NCI-H2081 treated with DMSO at 0.1 percent for 48 hours (cell line): ENCODE results near the gene SOS2.

Source experiments
- DNase-seq: peaks from one replicate; lab custom pipeline; 2025; lab: John Stamatoyannopoulos, UW

The SOS2 gene

DNA sequence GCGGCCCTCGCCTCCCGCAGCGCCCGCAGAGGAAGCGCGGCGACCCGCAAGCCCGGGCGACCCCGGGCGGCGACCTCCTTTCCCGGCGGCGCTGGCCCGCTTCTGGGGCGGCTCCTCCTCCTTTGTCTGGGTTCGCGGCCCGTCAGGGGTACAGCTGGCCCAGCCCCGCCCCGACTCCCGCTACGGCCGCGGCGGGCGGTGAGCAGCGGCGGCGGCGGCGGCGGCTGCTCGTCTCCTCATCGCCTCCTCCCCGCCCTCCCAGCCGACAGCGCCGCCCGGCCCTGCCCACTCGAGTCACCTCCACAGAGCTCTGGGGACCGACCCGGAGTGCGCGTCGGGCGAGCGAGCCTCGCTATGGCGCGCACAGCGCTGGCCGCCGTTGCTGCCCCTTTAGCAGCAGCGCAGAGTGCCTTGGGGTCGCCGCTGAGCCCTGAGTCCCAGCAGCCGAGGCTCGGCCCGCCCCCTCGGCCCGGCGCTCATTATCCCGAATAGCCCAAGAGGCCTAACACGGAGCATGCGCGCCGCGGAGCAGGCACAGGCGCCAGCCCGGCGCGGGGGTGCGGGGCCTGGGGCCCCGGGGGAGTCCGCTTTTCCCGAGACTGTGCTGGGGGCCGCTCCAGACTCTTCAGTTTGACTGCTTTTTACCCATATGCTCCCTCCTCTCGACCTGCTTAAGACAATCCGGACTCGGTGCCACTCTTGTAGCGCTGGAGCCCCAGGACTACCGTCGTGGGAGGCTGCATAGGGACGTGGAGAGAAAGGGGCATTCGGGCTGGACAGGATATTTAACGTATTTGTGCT is at the start of gene SOS2:
Gene SOS2 (minus strand): TSS at position 104 of the 801 bp plus-strand sequence. CDS start 295 bp downstream, outside the sequence.
- DNase-seq, result peak; percentile 27

DNA sequence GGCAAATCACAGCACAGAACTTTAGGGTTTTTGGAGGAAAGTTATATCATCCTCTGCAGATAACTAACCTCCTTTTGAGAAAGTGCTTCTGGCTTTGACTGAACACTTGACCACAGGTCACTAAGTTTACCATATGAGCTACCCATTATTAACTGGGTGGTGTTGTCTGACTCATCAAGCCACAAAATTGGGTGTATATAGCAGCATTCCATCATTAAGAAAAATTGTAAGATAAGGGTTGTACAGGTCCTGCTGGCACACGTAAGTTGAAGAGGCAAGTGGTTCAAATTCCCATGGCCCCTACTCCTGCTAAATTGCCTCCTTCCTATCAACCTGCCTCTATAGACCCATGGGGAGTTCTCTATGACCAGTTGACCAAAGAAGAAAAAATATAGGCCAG is 41.1 kb upstream of the SOS2 start:
- no peak for DNase-seq

DNA sequence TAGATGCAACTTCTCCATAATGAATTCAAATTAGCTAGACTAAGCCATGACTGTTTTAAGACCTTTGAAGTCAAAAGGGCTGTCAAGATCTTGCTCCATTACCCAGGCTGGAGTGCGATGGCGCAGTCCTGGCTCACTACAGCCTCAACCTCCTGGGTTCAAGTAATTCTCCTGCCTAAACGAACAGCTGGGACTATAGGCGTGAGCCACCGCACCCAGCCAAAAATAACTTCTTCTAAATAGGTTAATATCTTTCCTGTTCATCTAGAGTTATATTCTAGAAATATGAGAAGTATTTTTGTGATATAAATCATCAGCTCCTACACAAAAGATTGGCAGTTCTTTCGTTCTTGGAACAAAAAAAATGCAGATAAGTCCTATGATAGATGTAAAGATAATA is 39.6 kb upstream of the SOS2 start:
- DNase-seq, result no peak

DNA sequence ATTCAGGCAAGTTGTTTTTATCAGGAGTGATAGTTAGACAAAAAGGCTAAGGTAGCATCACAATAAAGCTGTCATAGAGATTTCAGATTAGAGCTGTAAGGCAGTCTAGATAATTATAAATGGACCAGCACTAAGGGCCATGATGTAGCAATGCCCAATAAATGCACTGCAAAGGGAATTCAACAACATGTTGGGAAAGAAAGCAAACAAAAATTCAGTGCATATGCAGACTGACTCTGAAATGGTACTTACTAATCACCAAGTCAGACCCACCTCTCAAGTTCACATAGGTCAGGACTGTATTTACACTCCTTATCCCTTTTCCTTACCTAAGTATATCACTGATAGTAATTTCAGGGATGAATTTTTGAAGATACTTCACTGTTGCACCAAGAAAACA is 33.7 kb upstream of the SOS2 start:
- DNase-seq, result no peak

DNA sequence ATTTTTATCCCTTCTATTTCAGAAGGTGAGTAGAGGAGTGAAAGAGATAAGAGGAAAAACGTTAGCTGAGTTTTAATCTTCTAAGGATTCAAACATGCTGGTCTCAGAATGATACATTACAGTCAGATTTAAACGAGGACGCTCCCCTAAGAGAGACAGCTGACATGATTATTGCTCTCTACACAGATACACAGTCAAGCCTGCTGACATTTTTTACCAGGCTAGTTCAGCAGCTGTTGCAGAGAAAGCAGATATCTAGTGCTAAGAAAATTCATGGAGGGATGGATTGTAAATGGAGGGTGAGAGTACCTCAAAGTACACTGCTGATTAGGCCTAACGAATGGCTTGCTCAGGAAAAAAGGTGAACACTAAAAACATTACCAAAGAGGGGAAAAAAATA is 31.9 kb upstream of the SOS2 start:
- no peak for DNase-seq

DNA sequence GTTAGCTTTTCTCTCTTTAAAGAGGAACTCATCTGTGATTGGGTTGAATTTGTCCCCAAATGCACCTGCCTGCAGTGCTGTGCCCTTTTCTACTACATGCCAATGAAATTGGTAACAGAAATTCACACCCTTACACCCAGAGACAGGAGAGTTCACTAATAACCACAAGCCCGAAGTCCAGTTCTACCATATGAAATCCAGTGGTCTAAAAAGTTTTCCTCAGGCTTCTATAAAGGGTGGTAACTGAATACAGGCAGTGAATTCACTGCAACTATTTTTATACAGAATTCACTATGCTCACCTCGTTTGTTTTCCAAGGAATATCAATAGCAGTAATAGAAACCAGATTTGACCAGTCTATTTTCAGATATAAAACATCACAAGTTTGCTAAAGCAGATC is 31.5 kb upstream of the SOS2 start:
- no peak for DNase-seq

DNA sequence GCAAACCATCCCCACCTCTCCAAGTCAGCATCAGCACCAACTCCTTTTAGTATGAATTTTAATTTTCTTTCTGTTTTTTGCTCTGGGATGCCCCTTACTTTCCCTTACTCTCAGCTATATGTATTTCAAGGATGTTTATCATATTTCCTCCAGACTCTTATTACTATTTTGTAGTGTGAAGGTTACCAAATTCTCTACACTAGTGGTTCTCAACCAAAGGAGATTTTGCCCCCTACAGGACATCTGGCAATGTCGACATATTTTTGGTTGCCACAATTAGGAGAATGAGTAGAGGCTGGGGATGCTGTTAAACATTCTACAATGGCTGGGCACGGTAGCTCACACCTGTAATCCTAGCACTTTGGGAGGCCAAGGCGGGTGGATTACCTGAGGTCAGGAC is 29.1 kb upstream of the SOS2 start:
- DNase-seq, result no peak

DNA sequence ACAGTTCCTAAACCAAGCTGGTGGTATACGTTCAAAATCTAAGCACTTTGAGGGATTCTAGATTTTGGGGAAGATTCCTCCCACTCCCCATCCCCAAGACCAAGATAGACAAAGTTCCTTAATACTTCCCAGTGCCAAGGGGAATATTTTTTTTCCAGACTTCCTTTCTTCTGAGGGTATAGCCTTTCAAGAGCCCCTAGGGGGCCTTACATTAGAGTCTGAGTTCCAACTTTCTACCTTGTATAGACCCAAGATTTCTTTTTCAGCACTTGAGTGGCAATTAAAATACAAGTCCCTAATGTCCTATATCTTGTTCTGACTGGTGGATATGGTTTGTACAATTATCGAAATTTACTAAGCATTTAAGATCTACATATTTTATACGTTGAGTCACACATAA is 28.7 kb upstream of the SOS2 start:
- no peak for DNase-seq

DNA sequence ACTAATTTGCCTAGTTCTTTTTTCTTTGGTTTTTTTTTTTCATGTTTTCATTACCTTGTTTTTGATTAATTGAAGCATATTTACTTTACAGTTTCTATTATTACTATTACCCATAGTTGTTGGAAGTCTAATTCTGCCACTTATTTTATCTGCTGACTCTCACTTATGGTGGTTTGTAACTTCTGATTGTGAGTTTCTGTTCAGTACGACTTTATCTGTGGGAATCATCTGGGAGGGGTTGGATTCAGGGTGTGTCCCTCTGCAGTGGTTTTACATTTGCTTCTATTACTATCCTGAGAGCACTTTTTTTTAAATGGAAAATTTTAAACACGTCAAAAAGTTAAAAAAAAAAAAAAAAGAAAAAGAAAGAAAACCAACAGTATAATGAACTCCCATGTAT is 26.4 kb upstream of the SOS2 start:
- no peak for DNase-seq

DNA sequence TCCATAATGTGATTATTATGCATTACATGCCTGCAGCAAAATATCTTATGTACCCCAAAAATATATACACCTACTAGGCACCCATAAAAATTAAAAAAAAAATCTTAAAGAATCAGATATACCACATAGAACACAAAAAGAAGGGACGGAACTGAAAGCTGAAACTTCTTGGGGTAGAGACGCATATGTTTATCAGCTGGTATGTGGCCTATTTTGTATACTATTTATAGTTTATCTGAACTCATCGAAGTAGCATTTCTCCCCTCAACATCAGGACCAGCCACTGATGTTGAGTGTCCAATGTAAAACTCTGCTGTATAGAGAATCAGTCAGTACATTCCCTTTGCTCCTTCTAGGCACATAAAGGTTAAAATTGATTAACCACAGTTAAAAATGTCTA is 22.9 kb upstream of the SOS2 start:
- no peak for DNase-seq

DNA sequence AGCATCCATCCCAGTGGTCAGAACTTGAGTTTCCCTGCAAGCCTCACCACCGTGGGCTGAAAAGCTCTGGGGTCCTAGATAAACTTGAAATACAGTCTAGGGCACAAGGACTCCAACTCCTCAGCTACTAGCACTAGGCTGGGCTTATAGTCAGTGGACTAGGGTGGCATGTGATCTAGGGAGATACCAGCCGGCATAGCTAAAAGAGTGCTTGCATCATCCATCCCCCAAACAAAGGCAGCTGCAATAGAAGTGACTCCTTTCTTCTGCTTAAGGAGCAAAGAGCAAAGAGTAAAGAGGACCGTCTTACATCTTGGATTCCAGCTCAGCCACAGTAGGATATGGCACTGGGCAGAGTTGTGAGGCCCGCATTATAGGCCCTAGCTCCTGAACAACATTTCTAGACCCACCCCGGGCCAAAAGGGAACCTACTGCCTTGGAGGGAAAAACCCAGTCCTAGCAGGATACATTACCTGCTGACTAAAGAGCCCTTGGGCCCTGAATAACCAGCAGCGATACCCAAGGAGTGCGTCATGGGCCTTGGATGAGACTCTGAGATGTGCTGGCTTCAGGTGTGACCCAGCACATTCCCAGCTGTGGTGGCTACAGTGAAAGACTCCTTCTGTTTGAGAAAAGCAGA is 17.9 kb upstream of the SOS2 start:
- DNase-seq, result no peak

DNA sequence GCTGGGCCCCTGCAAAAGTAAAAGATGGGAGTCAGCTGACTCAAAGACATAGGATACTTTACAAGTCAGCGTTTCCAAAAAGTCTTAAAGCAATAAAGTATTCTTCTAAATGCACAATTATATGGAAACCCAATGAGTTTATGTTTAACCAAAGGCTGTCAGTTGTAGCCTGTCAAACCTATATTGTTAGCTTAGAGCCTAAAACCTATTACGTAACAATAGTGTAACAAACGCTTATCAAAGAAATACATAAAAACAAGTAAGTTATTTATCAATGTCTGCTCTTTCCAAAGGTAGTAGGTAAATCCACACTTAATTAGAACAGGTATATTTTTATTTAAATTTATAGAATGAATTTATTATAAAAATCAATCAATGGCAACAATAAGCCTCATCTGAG is 15.9 kb upstream of the SOS2 start:
- DNase-seq, result no peak

DNA sequence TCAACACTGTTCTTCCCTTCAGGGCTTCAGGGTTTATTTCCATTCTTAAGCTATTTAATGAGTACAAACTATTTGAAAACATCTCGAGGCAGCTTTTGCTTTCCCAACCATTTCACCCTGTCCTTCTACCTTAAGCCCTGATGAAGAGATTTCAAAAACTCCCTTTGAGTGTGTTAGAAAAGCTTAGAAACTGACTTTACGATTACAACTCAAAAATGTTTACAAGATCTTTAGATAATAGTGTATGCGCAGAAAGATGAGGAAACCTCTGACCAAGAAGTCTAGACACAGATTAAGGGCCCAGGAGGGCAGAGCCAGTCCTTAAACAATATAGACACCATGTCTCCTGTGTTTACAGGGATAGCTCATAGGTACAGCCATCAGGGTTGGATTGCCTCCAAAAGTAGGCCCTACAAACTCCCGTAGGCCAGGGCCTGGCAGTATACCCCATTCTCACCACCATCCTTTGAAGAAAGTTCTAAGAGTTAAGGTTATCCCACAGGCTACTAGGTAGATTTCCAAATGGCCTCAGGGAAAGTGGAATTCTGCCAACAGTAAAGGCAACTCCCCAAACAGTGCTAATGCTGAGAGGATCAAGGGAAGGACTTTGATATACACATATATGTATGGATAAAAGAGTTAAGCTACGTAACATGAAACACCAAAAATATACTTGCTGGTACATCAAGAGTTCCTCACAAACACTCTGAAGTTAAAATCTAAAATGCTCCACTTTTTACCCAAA is 11.4 kb upstream of the SOS2 start:
- DNase-seq, result no peak

DNA sequence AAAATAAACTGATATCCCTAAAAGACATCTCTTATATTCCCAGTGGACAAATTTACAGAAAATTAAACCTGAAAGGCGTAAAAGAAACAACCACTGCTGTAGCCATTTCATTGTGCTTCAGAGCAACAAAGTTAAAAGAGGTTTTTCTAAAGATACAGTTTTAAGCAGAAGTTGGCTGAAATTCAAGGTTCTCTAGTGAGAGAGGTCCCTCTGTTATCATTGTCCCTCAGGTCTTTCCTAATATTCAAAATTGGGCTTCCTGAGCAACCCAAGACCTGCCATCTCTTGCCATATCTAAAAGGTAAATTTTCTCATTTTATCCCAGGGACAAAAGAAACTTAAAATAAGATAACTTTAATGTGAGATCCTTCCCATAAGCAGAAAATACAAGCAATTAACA is 10.7 kb upstream of the SOS2 start:
- no peak for DNase-seq

DNA sequence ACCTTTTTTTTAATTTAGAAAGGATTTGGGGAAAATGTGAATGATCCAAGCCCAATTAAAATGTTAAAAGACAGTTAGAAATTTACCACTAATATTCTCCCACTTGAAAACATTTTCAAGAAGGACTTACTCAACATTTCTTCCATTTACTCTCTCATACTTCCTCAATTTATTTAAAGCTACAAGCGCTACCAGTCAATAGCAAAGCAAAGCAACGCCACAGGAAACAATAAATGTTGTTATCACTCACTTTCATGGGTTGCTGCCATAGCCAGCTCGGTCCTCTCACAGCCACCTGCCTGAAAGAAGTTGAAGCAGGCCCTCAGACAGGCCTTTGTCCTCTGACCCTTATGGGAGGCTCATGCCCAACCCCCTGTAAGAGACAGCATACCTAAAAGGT is 6.0 kb upstream of the SOS2 start:
- no peak for DNase-seq

DNA sequence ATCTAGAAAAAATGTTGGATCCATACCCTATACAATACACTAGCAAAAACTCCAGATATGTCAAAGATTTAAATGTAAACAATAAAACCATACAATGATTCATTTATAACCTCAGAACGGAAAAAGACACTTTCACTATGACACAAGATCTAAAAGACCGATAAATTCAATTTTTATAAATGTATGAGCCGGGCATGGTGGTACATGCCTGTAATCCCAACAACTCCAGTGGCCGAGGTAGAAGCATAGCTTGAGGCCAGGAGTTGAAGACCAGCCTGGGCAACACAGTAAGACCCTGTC is 2.5 kb upstream of the SOS2 start:
- DNase-seq, result no peak

DNA sequence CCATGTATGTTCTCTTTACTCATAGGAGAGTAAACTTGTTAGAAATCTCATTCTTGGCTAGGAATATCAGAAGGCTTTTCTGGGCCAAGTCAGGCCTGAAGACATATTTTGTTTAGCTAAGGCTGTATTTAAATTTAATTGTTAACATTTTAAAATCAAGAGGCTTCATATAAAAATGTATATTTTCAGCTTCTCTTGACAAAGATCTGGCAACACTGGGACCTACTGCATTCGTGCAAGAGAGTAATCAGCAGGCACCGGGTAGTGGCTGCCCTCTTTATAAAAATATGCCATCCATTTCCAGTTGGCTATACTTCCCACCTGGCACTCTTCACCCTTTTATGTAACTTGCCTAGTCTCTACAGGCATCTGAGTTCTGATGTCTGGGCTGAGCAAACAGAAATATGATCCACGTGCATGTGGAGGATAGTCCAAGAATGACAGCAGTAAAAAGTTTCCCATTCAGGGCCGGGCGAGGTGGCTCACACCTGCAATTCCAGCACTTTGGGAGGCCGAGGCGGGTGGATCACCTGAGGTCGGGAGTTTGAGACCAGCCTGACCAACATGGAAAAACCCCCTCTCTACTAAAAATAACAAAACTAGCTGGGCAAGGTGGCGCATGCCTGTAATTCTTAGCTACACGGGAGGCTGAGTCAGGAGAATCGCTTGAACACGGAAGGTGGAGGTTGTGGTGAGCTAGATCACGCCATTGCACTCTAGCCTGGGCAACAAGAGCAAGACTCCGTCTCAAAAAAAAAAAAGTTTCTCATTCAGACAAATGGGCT is 2.0 kb upstream of the SOS2 start:
- DNase-seq, result no peak

DNA sequence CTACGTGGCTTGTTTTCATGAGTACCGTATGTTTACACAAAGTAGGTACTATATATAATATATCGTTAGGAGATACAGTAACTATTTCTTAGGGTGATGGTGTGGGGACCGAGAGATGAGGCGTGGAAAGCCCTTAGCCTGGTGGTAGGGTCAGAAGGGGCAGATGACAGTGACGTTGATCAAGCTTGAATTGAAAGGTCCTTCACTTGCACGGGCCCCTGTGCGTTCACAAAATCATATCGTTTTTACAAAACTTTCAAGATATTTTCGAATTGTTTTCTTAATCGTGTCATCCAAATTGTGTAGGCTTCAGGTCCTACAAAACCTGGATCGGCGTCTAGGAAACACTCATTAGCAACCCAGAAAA is 881 bp upstream of the SOS2 start:
- no peak for DNase-seq

DNA sequence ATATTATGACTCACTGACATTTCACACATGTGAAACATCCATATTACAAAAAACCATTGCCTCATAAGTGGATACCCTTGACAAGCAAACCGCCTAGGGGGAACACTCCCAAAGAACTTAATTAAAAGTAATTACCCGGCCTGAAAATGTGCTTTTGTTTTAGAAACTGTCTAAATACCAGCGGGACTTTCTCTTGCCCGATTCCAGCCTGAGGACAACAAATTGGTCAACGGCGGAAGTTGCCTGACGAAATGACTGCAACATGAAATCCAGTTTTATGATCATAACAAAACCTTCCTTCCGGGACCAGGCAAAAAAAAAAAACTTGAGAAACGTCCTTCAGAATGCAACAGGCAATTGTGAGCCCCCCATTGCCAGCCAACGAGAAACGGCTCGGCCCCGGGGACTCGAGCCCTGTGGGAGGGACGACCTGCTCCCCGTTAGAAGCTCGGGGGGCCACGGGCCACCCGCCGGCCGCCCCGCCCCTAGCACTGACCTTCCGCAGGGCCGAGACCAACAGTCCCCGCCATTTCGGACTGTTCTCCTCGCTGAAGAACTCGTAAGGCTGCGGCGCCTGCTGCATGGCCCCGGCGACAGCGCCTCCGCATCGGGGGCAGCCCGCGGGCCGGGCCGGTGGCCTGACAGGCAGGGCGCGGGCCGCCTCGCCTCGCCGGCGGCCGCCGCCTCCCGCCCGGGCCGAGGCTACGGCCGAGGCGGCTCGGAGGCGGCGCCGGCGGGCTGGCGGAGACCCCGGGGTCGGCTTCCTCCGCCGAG is 490 bp downstream of the SOS2 start:
- DNase-seq, result no peak

DNA sequence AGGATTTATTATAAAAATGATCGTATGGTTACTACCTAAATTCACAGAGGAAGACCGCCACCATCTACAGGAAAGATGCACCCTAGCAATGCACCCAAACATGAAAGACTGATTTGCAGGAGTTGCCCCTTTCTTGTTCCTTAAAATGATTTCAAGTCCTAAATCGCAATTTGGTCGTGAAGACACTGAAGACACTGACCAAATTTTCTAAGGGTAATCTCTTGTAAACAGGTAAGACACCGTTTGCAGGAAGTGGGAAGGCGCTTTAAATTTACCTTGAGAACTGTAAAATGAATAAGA is 1.0 kb downstream of the SOS2 start:
- no peak for DNase-seq

DNA sequence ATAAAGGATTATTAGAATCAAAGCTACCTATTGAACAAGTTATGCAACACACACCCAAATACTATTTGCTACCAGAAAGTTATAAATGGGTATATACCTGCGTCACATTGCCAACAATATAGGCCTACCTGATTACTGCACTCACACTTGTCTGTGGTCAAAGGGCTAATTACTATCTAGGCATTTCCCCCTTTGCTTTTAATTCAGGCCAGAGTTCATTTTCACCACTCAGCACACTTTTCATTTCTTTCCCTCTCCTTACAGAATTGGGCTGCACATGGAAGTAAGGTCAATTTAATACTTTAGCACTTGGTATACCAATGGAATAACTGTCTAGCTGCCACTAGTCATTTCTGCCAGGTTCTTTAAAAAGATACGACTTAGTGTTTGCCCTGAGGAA is 1.7 kb downstream of the SOS2 start:
- DNase-seq, result no peak

DNA sequence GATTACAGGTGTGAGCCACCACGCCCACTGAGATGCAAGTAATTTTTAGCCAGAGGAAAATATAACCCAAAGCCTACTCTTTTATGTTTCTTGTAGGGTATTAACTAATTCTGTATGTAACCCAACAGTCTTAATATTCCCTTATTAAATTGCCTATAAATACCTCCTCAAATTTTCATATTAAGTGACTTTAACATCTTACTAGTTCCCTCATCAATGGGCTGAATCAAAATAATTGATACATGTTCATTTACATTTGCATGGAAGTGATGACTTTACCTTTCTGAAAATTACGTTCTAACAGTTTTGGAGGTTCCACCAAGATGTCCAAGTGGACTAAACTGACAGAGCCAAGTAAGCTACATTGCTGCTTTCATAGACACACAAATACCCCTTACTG is 3.1 kb downstream of the SOS2 start:
- no peak for DNase-seq
